Adipose tissue (tissue), 3 donors: Measurements from ENCODE around the gene HES1. TPM values are rescaled to one million over a fixed set of nuclear protein-coding genes. Genes with fewer than 3 reads are reported as not detected.
"Not testable (repeated sequence)": the region's sequence is repeated elsewhere in the genome, so short reads cannot be mapped to it uniquely, and the experiment has no call there.

Experiments used
- H3K27ac ChIP-seq: one replicate; pipeline ENCODE4 v1.5.1; 2013; ENCODE audit warnings: low read depth, low read length
- WGBS, 3 donors: extraction: QIAGEN DNeasy Blood & Tissue Kit; methylation state at CpG; one replicate each; pipeline ENCODE4 v1.1.7; 2013; 5-methylcytosine and 5-hydroxymethylcytosine counted together
- polyA plus RNA-seq, 3 donors: library from polyadenylated mRNA; stranded (reverse); fragments of 200-250 nt; gene quantifications; one replicate each; pipeline ENCODE4 v1.2.3, GENCODE V29; 2013
- donor health status: healthy with polysubstance abuse.
- donor health status: Bipolar disorder and iron deficiency.
- donor health status: healthy.

The HES1 gene, protein sequence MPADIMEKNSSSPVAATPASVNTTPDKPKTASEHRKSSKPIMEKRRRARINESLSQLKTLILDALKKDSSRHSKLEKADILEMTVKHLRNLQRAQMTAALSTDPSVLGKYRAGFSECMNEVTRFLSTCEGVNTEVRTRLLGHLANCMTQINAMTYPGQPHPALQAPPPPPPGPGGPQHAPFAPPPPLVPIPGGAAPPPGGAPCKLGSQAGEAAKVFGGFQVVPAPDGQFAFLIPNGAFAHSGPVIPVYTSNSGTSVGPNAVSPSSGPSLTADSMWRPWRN
- polyA plus RNA-seq = 10 to 100 TPM; 16.0 to 39.1 (median 17.4) TPM

DNA sequence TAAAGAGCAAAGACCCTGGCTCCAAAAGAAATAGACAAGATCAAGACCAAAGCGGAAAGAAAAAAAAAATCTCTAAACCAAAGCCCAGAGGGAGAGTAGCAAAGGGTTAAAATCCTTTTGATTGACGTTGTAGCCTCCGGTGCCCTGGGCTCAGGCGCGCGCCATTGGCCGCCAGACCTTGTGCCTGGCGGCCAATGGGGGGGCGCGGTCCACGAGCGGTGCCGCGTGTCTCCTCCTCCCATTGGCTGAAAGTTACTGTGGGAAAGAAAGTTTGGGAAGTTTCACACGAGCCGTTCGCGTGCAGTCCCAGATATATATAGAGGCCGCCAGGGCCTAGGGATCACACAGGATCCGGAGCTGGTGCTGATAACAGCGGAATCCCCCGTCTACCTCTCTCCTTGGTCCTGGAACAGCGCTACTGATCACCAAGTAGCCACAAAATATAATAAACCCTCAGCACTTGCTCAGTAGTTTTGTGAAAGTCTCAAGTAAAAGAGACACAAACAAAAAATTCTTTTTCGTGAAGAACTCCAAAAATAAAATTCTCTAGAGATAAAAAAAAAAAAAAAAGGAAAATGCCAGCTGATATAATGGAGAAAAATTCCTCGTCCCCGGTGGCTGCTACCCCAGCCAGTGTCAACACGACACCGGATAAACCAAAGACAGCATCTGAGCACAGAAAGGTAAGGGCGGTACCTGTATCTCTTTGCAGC, at the start of gene HES1:
Gene HES1 (plus strand): TSS at position 343 of the 713 bp plus-strand sequence. CDS start 233 bp downstream, at position 576.
- H3K27ac ChIP-seq = peak within 1 kb of the TSS; percentile 68
- 0 to 1% (median 1%) methylated on average over 29 of the region's 29 CpGs for whole genome bisulfite sequencing, 3 donors

DNA sequence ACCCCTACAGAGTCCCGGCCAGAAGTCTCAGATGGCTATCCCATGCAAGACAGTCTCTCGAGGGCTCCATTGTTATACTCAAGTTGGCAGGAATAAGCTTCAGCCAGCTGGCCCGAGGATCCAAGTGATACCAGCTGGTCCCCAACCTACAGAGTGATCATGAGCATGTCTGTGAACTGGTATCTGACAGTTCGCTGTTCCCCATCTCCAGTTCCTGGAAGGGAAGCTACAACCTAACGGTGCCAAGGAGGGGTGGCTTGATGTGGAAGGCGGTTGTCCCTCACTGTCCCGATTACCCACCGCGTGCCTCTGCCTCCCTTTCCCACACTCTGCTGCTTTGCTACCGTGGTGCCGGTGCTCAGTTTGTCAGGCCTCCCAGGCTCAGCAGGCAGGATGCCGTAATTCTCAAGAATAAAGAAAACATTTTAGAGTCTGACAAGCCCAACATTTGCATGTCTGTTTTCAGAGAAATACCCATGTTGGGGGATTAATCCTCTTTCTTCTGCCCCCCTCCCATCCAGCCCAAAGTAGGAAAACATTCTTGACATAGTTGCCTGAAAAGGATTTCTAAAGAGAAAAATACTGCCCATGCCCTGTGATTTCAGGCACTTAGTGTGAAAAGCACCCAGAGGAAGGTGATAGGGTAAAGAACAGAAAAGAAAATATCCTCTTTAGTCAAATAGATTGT, 49.4 kb upstream of the HES1 start:
- WGBS, 3 donors = 86 to 91% (median 88%) methylated on average over 12 of the region's 12 CpGs
- H3K27ac ChIP-seq = no peak overlapping the region

DNA sequence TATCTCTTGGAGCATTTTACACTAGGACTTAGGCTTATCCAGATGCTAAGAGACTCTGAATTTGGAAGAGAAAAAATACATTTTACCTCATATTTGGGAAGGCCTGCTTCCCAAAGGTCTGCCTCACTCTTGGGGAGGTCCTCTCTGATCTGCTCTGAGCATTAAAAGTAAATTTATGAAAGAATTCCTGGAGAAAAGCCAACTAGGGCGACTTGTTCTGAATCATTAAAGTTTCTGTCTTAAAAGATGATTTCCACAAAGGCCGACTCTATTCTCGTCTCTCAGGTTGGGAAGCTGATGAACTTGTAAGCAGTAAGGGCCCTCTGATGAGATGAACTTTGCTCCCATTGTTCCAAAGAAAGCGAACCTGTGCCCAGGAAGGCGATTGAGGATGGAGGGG, 48.7 kb upstream of the HES1 start:
- no peak overlapping the region for H3K27ac ChIP-seq
- WGBS, 3 donors = 84 to 89% (median 85%) methylated on average over 5 of the region's 5 CpGs

DNA sequence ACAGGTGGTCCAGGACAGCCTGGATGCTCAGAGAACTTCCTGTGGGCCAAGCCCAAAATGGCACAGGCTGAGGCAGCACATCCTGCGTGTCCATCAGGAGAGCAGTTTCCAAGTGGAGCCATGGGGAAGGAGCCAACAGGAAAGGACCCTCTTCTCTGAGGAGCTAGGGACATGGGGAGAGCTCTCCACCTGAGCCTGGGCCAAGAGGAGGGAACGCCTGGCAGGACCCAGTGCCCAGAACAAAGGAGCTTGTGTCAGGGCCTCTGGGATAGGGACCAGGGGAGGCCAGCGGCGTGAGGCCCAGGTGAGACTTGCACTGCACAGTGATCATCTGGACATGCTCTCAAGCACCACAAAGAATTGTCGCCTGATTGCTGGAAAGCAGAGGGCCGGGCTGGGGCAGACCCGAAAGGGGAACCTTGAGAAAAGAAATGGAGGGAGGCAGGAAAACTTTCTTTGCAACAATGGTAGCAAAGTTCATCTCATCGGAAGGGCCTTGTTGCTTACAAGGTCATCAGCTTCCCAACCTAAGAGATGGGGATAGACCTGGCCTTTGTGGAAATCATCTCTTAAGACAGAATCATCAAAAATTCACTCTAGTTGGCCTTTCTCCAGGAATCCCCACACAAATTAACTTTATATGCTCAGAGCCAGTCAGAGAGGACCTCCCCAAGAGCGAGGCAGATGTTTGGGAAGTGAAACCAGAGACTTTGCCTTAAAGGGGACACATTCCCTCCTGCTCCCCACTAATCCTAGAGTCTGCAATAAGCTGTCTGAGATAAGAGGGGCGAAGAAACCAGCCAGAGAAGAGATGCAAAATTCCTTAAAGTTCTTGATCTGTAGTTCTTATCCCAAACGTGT, 47.7 kb upstream of the HES1 start:
- no peak overlapping the region for H3K27ac ChIP-seq
- 85 to 91% (median 90%) methylated on average over 11 of the region's 11 CpGs for WGBS, 3 donors

DNA sequence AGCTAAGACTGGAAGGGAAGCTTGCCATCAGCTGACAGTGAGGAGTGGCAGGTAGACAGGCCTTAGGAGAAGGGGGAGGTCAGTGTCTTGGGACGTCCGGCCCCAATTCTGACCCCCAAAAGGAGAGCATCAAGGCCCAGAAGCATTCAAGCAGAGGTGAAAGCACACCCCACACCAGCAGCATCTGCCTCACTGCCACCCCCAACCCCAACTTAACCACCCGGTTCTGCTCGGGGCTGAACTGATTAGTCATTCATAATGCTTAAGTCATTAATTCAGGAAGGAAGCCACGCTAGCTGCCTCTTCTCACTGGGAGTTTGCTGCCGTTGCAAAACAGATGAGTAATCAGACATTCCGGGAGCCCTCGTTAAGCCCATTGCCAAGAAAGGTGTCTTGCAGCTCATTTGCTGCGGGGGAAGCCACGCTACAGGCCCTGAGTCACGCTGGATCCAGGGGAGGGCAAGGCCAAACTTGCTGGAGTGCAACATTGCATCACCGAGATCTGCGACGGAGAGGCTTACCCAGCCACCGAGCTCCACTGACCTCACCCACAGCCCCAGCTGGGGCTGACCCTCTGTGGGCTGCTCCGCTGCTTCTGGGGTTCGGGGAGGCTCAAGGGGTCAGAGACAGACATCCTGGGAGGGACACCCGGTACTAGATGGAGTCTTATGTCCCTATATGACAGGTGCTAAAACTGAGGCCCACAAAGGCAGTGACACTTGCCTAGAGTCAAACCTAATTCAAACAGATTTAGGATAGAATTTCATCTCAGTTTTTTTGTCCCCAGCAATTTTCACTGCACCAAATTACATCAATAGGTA, 46.4 kb upstream of the HES1 start:
- 24 to 64% (median 30%) methylated on average over 18 of the region's 18 CpGs for WGBS, 3 donors

DNA sequence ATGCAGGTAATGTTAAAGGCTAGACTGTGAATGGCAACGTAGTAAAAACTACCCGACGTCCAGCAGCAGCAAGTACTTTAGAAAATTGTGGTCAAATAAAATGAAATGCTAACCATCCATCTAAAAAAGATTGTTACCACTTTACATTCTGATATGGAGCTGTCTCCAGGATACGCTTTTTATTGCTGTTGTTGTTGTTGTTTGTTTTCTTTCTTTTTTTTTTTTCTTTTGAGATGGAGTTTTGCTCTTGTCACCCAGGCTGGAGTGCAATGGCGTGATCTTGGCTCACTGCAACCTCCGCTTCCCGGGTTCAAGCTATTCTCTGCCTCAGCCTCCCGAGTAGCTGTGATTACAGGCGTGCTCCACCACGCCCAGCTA, 45.8 kb upstream of the HES1 start:
- WGBS, 3 donors = 95 to 96% (median 95%) methylated on average over 10 of the region's 10 CpGs
- not testable (repeated sequence) for H3K27ac ChIP-seq

More for the DNA sequence above, 46.4 kb upstream of the HES1 start:
- H3K27ac ChIP-seq = peak overlapping the region; percentile 40

DNA sequence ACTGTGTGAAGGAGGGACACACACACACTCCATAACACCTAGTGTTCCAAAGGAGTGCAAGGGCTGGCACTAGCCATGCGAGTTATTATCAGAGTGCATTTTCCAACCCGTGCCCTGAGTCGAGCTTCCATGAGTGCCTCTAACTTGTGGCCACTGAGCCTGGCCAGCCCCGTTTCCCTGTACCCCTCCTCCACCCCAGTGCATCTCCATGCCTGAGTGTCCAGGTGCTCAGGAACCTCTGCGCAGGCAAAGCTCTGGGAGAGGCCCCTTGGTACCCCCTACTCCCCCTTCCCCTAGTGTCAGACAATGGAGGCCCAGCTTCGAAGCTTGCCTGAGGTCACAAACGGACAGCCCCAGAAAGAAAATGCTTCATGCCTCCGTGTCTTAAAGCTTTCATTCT, 45.2 kb upstream of the HES1 start:
- WGBS, 3 donors = 88 to 96% (median 95%) methylated on average over 8 of the region's 8 CpGs
- H3K27ac ChIP-seq = no peak overlapping the region

DNA sequence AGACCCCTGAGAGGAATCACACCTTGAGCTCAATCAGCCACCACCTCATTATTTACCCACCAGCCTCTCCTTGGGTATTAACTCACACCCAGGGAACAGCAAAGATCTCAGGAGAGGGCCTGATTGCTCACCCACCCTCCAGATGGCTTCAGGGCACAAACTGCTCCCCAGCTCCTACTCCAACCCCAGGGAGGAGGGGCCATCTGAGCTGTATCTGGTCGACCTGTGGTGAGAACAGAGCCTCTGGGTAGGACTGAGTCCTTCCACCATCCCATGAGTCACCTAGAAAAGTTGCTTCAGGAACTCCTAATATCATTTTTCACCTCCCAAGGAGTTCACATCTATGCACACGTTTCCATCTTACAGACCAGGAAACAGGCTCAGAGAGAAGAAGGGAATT, 44.8 kb upstream of the HES1 start:
- WGBS, 3 donors = 50 to 71% (median 59%) methylated on average over 2 of the region's 2 CpGs
- H3K27ac ChIP-seq = no peak overlapping the region

DNA sequence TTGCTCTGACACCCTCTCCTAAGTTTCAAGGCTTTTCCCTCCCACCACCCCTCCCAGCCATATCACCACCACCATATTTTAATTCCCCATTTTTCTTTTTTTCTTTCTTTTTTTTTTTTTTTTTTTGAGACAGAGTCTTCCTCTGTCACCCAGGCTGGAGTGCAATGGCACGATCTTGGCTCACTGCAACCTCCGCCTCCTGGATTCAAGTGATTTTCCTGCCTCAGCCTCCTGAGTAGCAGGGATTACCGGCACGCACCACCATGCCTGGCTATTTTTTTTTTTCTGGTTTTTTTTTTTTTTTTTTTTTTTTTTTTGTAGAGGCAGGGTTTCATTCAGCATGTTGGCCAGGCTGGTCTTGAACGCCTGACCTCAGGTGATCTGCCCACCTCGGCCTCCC, 44.1 kb upstream of the HES1 start:
- 93 to 96% (median 96%) methylated on average over 6 of the region's 6 CpGs for WGBS, 3 donors
- H3K27ac ChIP-seq = not testable (repeated sequence)

DNA sequence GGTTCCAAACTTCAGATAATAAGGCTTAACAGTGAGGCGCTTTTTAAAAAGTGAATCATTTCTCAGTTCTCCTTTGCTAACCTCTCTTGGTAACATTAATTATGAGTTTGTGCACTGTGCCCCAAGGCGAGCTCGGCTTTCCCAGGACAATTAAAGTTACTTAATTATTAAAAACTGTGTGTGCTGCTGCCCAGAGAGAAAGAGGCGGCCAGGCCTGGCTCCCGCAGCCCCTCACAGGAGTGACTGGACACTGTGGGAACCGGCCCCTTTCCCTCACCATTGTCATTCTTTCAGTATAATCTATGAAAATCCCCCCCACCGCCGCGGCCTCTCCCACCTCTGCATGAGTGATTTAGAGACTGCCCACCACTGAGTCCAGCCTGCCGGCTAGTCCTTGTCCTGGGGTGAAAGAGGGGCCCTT, 43.1 kb upstream of the HES1 start:
- WGBS, 3 donors = 69 to 93% (median 85%) methylated on average over 10 of the region's 10 CpGs
- no peak overlapping the region for H3K27ac ChIP-seq

DNA sequence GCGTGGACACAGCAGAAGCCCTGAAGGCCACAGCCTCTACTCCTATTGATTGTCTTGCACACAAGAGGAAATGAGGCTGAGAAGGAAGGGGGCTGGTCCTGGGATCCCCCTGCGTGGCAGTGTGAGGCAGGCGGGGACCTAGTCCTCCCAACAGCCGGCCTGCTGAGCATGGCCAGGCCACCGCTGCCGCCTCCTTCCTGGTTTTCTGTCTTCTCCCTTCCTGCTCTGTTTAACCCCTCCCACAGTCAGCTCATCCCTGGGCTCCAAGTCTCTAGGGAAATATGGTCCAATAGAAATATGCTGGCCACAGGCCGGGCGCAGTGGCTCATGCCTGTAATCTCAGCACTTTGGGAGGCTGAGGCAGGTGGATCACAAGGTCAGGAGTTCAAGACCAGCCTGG, 42.1 kb upstream of the HES1 start:
- H3K27ac ChIP-seq = no peak overlapping the region
- 79 to 86% (median 83%) methylated on average over 8 of the region's 8 CpGs for WGBS, 3 donors

DNA sequence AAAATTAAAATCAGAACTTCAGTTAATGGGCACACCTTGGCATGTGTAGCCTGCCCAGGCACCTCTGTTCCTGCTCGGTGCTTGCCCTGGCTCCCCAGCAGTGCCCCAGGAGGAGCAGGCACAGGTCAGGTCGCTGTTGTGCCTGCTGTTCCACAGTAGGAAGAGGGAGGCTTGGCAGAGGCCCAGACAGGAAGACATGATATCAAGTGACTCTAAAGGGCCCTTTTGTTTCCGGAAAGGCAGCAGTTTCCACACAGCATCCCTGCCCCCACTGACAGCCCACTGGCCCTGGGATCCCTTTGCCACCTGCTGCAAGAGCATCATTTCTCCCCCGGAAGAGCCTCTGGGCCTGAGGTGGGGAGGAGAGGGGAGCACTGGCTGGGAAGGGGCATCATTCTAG, 40.5 kb upstream of the HES1 start:
- WGBS, 3 donors = 25 to 59% (median 36%) methylated on average over 4 of the region's 4 CpGs
- no peak overlapping the region for H3K27ac ChIP-seq

DNA sequence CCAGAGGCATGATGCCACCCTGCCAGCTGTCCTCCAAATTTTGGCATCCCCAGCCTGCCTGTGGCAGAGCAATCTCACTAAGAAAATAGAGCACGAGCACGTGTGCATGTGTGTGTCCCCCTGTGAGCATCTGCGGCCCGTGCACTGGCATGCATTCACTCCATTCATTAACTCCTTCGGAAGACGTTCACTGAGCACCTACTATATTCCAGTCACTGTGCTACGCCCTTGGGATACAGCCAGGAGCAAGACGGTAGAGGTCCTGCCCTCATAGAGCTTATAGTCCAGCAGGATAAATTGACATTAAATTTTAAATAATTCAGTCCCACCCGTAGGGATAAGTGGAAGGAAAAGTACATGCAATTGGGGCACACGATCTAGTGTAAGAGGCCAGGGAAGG, 40.0 kb upstream of the HES1 start:
- 89 to 95% (median 94%) methylated on average over 10 of the region's 10 CpGs for WGBS, 3 donors
- H3K27ac ChIP-seq = no peak overlapping the region

DNA sequence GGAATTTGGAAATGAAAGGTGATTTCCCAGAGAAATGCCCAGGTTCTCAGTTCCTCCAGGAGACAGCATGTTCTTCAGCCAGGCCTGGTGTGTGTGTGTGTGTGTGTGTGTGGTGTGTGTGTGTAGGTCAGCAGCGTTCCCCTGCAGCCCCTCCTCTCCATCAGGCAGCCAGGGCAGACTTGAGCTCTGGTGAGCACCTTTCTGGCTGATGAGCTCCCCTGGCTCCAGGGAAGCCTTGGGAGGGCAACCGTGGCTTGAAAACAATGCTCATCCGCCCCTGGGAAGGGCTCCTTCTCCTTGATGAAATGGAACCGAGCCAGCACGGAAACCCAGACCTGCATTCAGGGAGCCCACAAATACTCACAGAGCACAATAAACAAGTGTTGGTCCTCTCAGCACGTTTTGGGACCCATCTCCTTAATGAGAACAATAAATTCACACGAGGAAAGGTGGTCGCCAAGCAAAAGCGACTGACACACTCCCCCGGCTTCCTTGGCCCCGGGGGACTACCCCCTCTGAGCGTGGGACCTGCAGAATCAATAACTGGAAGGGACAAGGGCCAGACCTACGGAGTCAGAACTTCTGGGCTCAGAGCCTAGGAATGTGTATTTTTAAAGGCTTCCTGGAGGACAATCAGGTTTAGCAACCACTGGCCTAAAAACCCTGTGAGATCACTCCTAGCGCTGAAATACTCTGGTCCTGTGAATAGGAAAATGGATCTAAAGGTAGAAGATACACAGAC, 38.6 kb upstream of the HES1 start:
- WGBS, 3 donors = 32 to 58% (median 50%) methylated on average over 14 of the region's 14 CpGs
- no peak overlapping the region for H3K27ac ChIP-seq

DNA sequence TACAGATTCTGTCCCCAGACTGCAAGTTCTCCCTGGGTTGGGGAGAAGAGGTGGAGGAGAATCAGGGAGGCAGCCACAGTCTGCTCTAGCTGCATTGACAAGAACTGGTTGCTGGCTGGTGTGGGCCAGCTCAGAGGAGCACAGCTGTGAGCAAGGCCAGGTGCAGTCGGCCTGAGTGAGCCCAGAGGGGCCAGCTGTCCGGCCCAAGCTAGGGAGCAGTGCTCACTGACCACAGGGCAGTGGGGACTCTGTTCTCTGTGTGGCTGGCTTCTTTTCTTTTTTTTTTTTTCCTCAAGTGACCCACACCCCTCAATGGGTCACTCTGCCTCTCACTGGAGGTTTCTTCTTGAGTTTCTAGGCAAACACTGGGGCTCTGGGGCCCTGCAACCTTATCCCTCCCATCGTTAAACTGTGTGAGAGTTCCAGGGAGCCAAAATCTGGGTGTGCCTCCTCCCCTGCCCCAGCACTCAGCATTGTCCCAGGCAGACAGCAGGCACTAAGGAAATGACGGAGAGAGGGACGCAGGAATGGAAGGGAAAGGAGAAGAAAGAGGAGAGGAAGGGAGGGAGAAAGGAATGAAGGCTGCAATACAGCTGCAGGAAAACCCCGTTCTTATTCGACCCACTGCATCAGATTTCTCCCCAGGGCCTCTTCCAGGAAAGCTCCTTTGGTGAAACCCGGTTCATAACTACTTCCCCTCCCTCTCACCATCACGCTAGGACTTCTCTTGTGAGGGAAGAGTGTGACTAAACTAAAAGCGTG, 37.7 kb upstream of the HES1 start:
- H3K27ac ChIP-seq = no peak overlapping the region
- 31 to 64% (median 47%) methylated on average over 10 of the region's 10 CpGs for WGBS, 3 donors

DNA sequence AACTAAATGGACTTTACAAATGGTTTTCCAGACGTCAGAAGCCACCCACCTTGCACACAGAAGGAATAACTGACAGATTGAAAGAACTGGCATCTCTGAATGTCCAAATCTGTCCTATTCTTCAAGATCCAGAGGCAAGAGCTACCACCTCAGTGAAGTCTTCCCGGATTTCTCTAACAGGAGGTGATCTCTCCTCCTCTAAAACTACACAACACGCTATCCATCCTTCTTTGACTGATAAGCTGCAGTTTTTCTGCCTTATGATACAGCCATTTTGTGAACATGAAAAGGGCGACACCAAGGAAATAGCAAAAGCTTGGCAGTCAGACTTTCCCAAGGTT, 37.1 kb upstream of the HES1 start:
- H3K27ac ChIP-seq = no peak overlapping the region
- 79 to 86% (median 80%) methylated on average over 4 of the region's 4 CpGs for WGBS, 3 donors

DNA sequence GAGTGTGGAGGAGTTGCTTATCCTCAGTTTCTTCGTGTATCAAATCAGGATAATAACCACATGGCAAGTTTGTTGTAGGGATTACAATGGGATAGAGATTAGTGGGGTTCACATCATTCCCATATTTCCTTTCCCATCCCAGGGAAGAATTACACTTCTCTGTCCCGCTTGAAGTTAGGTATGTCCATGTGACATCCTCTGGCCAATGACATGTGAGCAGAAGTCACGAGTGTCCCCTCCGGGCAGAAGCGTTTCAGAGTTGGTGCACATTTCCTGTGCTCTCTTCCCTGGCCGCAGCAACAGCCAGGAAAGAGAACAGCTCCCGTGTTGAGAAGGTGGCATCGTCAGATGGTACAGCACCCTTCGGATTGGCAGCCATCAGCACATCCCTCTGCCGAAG, 36.7 kb upstream of the HES1 start:
- 58 to 85% (median 63%) methylated on average over 10 of the region's 10 CpGs for WGBS, 3 donors
- H3K27ac ChIP-seq = no peak overlapping the region
